ENCODE results near the gene PLXNC1.

The PLXNC1 gene

DNA sequence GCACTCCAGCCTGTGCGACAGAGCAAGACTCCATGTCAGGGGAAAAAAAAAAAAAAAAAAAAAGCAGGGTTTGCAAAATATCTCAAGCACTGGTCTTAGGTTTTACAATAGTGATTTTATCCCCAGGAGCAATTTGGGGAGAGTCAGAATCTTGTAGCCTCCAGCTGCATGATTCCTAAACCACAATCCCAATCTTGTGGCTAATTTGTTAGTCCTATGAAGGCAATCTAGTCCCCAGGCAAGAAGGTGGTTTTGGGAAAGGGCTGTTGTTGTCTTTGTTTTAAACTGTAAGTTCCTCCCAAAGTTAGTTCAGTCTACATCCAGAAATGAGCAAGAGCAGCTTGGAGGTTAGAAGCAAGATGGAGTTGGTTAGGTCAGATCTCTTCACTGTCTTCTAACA is 135.7 kb downstream of the PLXNC1 start:
- DNase-seq, result no peak
- intact Hi-C loops (cut with DNase I; ENCODE audit: low total_unique reads), result no loop called here
- TF ChIP-seq, protein P1, sequence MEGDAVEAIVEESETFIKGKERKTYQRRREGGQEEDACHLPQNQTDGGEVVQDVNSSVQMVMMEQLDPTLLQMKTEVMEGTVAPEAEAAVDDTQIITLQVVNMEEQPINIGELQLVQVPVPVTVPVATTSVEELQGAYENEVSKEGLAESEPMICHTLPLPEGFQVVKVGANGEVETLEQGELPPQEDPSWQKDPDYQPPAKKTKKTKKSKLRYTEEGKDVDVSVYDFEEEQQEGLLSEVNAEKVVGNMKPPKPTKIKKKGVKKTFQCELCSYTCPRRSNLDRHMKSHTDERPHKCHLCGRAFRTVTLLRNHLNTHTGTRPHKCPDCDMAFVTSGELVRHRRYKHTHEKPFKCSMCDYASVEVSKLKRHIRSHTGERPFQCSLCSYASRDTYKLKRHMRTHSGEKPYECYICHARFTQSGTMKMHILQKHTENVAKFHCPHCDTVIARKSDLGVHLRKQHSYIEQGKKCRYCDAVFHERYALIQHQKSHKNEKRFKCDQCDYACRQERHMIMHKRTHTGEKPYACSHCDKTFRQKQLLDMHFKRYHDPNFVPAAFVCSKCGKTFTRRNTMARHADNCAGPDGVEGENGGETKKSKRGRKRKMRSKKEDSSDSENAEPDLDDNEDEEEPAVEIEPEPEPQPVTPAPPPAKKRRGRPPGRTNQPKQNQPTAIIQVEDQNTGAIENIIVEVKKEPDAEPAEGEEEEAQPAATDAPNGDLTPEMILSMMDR (IDR thresholded peaks at IDR 0.05), result no peak
- Histone ChIP-seq H3K27me3 (no peaks in the 10 kb centered on the region), H3K4me1 (peaks cover 0 to 3% (median 0%) of the 10 kb centered on the region in 4 donors), H3K9me3 (no peaks in the 10 kb centered on the region), H3K36me3 (peaks cover 0 to 10% (median 5%) of the 10 kb centered on the region in 3 donors), H3K4me3 (no peak overlapping the region), H3K27ac (no peak overlapping the region)

GRCh38 chr12:94284859-94285258 is 136.5 kb downstream of the PLXNC1 start:
- H3K4me1 ChIP-seq, result peaks cover 0 to 11% (median 6%) of the 10 kb centered on the region in 4 donors
- no peak overlapping the region for H3K4me3 ChIP-seq
- H3K27ac ChIP-seq, result no peak overlapping the region
- no peaks in the 10 kb centered on the region for H3K9me3 ChIP-seq
- intact Hi-C loops (cut with DNase I; ENCODE audit: low total_unique reads), result no loop called here
- H3K36me3 ChIP-seq, result peaks cover 0 to 4% (median under 1%) of the 10 kb centered on the region in 3 donors
- no peak for DNase-seq
- H3K27me3 ChIP-seq, result no peaks in the 10 kb centered on the region
- TF ChIP-seq, protein P1 (IDR thresholded peaks at IDR 0.05), result no peak

- no peak overlapping the region for H3K27ac ChIP-seq
- no peaks in the 10 kb centered on the region for H3K36me3 ChIP-seq
- intact Hi-C loops (cut with DNase I; ENCODE audit: low total_unique reads), result no loop called here
- DNase-seq, result no peak
- H3K27me3 ChIP-seq, result no peaks in the 10 kb centered on the region
- H3K4me1 ChIP-seq, result peaks cover 0 to 18% (median 8%) of the 10 kb centered on the region in 4 donors
- no peak overlapping the region for H3K4me3 ChIP-seq
- TF ChIP-seq, protein P1 (IDR thresholded peaks at IDR 0.05), result no peak
- H3K9me3 ChIP-seq, result no peaks in the 10 kb centered on the region
These were observed 137.7 kb downstream of the PLXNC1 start for GRCh38 chr12:94285943-94286582.

GRCh38 chr12:94286583-94287244 is 138.3 kb downstream of the PLXNC1 start:
- Histone ChIP-seq H3K4me3 (no peak overlapping the region), H3K36me3 (no peaks in the 10 kb centered on the region), H3K27me3 (no peaks in the 10 kb centered on the region), H3K27ac (no peak overlapping the region), H3K9me3 (no peaks in the 10 kb centered on the region), H3K4me1 (peaks cover 0 to 18% (median 8%) of the 10 kb centered on the region in 4 donors)
- no peak for DNase-seq
- TF ChIP-seq, protein P1 (IDR thresholded peaks at IDR 0.05), result no peak
- intact Hi-C loops (cut with DNase I; ENCODE audit: low total_unique reads), result no loop called here

GRCh38 chr12:94287245-94287628 is 138.9 kb downstream of the PLXNC1 start:
- H3K27me3 ChIP-seq, result no peaks in the 10 kb centered on the region
- no peak for DNase-seq
- TF ChIP-seq, protein P1 (IDR thresholded peaks at IDR 0.05), result no peak
- intact Hi-C loops (cut with DNase I; ENCODE audit: low total_unique reads), result no loop called here
- H3K9me3 ChIP-seq, result no peaks in the 10 kb centered on the region
- H3K4me3 ChIP-seq, result no peak overlapping the region
- H3K36me3 ChIP-seq, result no peaks in the 10 kb centered on the region
- H3K4me1 ChIP-seq, result peaks cover 0 to 18% (median 8%) of the 10 kb centered on the region in 4 donors
- H3K27ac ChIP-seq, result no peak overlapping the region

Measured in tibial artery (tissue), 4 donors.